Neural progenitor cell (in vitro differentiated cells): ENCODE data around the gene OR2T1. TPM values are rescaled to one million over a fixed set of nuclear protein-coding genes. Genes with fewer than 3 reads are reported as not detected.

Experiments used
- DNase-seq: peaks from one replicate; pipeline ENCODE4 v3.0.0-alpha.2; 2016; ENCODE audit warnings: low spot score
- H2AFZ ChIP-seq: fragments of 200-600 bp; sonication (generic); replicated peaks from 2 replicates; pipeline ENCODE4 v1.6.1; 2016; ENCODE audit warnings: antibody characterized with exemption
- H3F3A ChIP-seq: fragments of 200-600 bp; sonication (generic); 2 replicates; pipeline ENCODE4 v1.6.1; 2016; ENCODE audit warnings: antibody characterized with exemption, low read depth
- H3K27ac ChIP-seq: fragments of 200-600 bp; sonication (generic); 2 replicates; pipeline ENCODE4 v1.5.1; 2016; ENCODE audit warnings: mild to moderate bottlenecking
- H3K27me3 ChIP-seq: fragments of 200-600 bp; sonication (generic); 2 replicates; pipeline ENCODE4 v1.6.1; 2016; ENCODE audit warnings: mild to moderate bottlenecking, moderate library complexity
- H3K36me3 ChIP-seq: fragments of 200-600 bp; sonication (generic); 2 replicates; pipeline ENCODE4 v1.5.1; 2016
- H3K4me1 ChIP-seq: fragments of 200-600 bp; sonication (generic); 2 replicates; pipeline ENCODE4 v1.6.1; 2016; ENCODE audit warnings: mixed run types
- H3K4me2 ChIP-seq: fragments of 200-600 bp; sonication (generic); 2 replicates; pipeline ENCODE4 v1.6.1; 2016
- H3K4me3 ChIP-seq: fragments of 200-600 bp; sonication (generic); 2 replicates; pipeline ENCODE4 v1.5.1; 2016
- H3K79me2 ChIP-seq: fragments of 200-600 bp; sonication (generic); 2 replicates; pipeline ENCODE4 v1.6.1; 2016; ENCODE audit warnings: low read depth
- H3K9ac ChIP-seq: fragments of 200-600 bp; sonication (generic); 2 replicates; pipeline ENCODE4 v1.6.1; 2016
- H3K9me3 ChIP-seq: fragments of 200-600 bp; sonication (generic); 2 replicates; pipeline ENCODE4 v1.5.1; 2016; ENCODE audit warnings: low read depth
- H4K20me1 ChIP-seq: fragments of 200-600 bp; sonication (generic); 2 replicates; pipeline ENCODE4 v1.6.1; 2016; ENCODE audit warnings: low read depth
- H3K27ac Mint-ChIP-seq: 3 replicates; pipeline ENCODE4 v1.8.0; 2021; ENCODE audit warnings: mixed read lengths
- H3K27me3 Mint-ChIP-seq: 2 replicates; pipeline ENCODE4 v1.8.0; 2022; ENCODE audit warnings: low read depth, mild to moderate bottlenecking, inconsistent platforms, moderate library complexity, mixed read lengths; ENCODE audit not compliant: insufficient read depth
- H3K36me3 Mint-ChIP-seq: 3 replicates; pipeline ENCODE4 v1.8.0; 2021; ENCODE audit warnings: mixed read lengths
- H3K4me1 Mint-ChIP-seq: 3 replicates; pipeline ENCODE4 v1.8.0; 2021; ENCODE audit warnings: mixed read lengths
- H3K4me3 Mint-ChIP-seq: 3 replicates; pipeline ENCODE4 v1.8.0; 2021; ENCODE audit warnings: mild to moderate bottlenecking, moderate library complexity, mixed read lengths
- H3K9me3 Mint-ChIP-seq: 3 replicates; pipeline ENCODE4 v1.8.0; 2020; ENCODE audit warnings: mixed read lengths
- EZH2 ChIP-seq: fragments of 200-600 bp; sonication (generic); IDR thresholded peaks from 2 replicates; pipeline ENCODE4 v1.6.1; 2017; ENCODE audit warnings: antibody characterized with exemption, mild to moderate bottlenecking, moderate library complexity
- EZH2phosphoT487 ChIP-seq: fragments of 200-600 bp; sonication (generic); IDR thresholded peaks from 2 replicates; pipeline ENCODE4 v1.6.1; 2017; ENCODE audit warnings: antibody characterized with exemption
- total RNA-seq: library from RNA; depleted of rRNA; stranded (reverse); fragments of >200 nt; gene quantifications from 2 replicates; pipeline ENCODE4 v1.2.3, GENCODE V29; 2015; ENCODE audit warnings: low replicate concordance
- TF ChIP-seq, protein P1 (sequence below): fragments of 200-600 bp; sonication (generic); IDR thresholded peaks from 2 replicates; pipeline ENCODE4 v1.5.1; 2017; ENCODE audit warnings: antibody characterized with exemption, mild to moderate bottlenecking

The OR2T1 gene
- total RNA-seq, 1 donor from 2014 or later, result not detected

DNA sequence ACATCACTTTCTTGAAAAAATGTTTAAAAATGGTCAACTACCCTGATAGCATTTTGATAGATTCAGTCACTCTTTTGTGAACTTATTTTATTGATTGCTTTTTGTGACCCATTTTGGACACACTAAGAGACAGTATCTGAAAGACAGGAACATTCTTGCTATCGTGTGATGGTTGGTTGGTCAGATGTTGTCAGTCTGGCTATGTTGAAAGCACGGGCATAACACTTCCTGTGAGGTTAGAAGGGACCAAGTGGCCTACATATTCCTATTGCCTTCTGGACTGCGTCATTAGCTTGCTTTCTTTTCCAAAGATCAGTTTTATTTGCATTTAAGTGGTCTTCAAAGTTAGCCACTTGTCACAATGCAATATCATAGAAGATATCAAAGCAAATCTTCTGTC lies 25.9 kb upstream of the OR2T1 start:
- H3K27me3 Mint-ChIP-seq, result no peaks in the 10 kb centered on the region
- no peak overlapping the region for H3K27ac Mint-ChIP-seq
- no peaks in the 10 kb centered on the region for H3K27me3 ChIP-seq
- H3K9me3 ChIP-seq, result peaks cover 33% of the 10 kb centered on the region
- H3K4me1 ChIP-seq, result no peaks in the 10 kb centered on the region
- H3K4me3 Mint-ChIP-seq, result no peak overlapping the region
- H2AFZ ChIP-seq, result no peak overlapping the region
- H3K4me3 ChIP-seq, result no peak overlapping the region
- H3K36me3 Mint-ChIP-seq, result no peaks in the 10 kb centered on the region
- no peaks in the 10 kb centered on the region for H4K20me1 ChIP-seq
- no peak overlapping the region for H3K4me2 ChIP-seq
- H3F3A ChIP-seq, result no peaks in the 10 kb centered on the region
- H3K9me3 Mint-ChIP-seq, result peaks cover 26% of the 10 kb centered on the region
- no peak for DNase-seq
- H3K27ac ChIP-seq, result no peak overlapping the region
- H3K4me1 Mint-ChIP-seq, result no peaks in the 10 kb centered on the region
- TF ChIP-seq EZH2phosphoT487, result no peak
- no peaks in the 10 kb centered on the region for H3K36me3 ChIP-seq
- no peaks in the 10 kb centered on the region for H3K79me2 ChIP-seq
- H3K9ac ChIP-seq, result no peak overlapping the region

DNA sequence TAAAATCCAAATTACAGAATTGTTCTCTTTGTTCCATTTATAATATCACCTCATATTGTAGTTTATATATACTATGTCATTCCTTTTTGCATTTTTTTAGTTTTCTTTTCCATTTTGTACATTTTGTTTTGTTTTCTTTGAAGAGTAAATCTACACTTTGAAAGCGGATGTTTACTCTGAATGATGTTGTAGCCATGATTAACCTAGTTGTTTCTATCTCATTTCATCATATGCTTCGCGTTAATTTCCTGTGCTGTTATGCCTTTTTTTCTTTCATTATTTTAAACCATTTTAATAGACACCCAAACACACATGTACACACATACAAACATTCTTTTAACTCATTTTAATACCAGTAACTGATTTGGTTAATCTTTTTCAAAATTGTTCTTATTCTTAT lies 22.0 kb upstream of the OR2T1 start:
- Mint-ChIP-seq H3K4me1 (no peaks in the 10 kb centered on the region), H3K27ac (no peak overlapping the region), H3K36me3 (no peaks in the 10 kb centered on the region), H3K4me3 (no peak overlapping the region), H3K9me3 (peaks cover 7% of the 10 kb centered on the region), H3K27me3 (no peaks in the 10 kb centered on the region)
- Histone ChIP-seq H3K36me3 (no peaks in the 10 kb centered on the region), H3K27ac (no peak overlapping the region), H3K4me2 (no peak overlapping the region), H3K4me3 (no peak overlapping the region), H3K9me3 (peaks cover 35% of the 10 kb centered on the region), H3K27me3 (no peaks in the 10 kb centered on the region), H3K9ac (no peak overlapping the region), H3K4me1 (no peaks in the 10 kb centered on the region), H3K79me2 (no peaks in the 10 kb centered on the region), H3F3A (no peaks in the 10 kb centered on the region), H2AFZ (no peak overlapping the region), H4K20me1 (no peaks in the 10 kb centered on the region)
- no peak for DNase-seq
- TF ChIP-seq, protein P1, sequence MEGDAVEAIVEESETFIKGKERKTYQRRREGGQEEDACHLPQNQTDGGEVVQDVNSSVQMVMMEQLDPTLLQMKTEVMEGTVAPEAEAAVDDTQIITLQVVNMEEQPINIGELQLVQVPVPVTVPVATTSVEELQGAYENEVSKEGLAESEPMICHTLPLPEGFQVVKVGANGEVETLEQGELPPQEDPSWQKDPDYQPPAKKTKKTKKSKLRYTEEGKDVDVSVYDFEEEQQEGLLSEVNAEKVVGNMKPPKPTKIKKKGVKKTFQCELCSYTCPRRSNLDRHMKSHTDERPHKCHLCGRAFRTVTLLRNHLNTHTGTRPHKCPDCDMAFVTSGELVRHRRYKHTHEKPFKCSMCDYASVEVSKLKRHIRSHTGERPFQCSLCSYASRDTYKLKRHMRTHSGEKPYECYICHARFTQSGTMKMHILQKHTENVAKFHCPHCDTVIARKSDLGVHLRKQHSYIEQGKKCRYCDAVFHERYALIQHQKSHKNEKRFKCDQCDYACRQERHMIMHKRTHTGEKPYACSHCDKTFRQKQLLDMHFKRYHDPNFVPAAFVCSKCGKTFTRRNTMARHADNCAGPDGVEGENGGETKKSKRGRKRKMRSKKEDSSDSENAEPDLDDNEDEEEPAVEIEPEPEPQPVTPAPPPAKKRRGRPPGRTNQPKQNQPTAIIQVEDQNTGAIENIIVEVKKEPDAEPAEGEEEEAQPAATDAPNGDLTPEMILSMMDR, result no peak
- TF ChIP-seq EZH2phosphoT487 (no peak), EZH2 (no peak)

DNA sequence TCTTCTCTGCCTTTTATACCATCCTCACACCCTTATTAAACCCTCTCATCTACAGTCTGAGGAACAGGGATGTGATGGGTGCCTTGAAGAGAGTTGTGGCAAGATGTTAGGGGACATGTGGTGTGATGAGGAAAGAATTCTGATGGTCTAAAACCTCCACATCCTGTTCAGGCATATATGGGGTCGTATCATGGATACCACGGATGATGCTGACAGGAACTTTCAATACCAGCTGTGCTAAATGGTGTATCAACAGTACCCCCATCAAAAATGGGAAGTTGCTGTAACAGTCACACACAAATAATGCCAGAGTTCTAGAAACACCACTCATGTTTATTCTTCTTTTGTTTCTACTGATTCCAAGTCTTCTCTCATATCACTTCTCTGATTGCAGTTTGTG lies 14.4 kb upstream of the OR2T1 start:
- Histone ChIP-seq H3K27me3 (no peaks in the 10 kb centered on the region), H3K79me2 (no peaks in the 10 kb centered on the region), H3K4me2 (no peak overlapping the region), H3K27ac (no peak overlapping the region), H4K20me1 (no peaks in the 10 kb centered on the region), H2AFZ (no peak overlapping the region), H3K9ac (no peak overlapping the region), H3K36me3 (no peaks in the 10 kb centered on the region), H3K9me3 (peaks cover 29% of the 10 kb centered on the region), H3K4me3 (no peak overlapping the region), H3F3A (no peaks in the 10 kb centered on the region), H3K4me1 (no peaks in the 10 kb centered on the region)
- Mint-ChIP-seq H3K4me3 (no peak overlapping the region), H3K27ac (no peak overlapping the region), H3K36me3 (no peaks in the 10 kb centered on the region), H3K9me3 (peaks cover 46% of the 10 kb centered on the region), H3K27me3 (peaks cover 2% of the 10 kb centered on the region), H3K4me1 (no peaks in the 10 kb centered on the region)
- TF ChIP-seq, protein P1, result no peak
- TF ChIP-seq EZH2 (no peak), EZH2phosphoT487 (no peak)
- DNase-seq, result no peak

DNA sequence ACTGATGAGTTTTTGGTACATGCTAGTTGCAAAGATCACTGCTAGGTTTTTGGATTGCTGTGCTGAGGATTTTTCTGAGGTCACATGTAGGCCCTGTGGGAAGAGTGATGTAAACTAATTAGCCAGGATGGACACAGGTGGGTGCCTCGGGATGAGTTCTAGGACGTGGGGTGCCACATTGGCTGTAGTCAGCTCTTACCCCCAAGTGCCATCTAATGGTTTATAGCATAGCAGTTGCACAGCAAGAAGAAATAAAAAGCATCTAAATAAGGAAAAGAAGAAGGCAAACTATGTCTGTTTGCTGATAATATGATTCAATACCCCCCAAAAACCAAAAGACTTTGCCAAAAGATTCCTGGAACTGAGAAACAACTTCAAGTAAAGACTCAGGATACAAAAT lies 9.8 kb upstream of the OR2T1 start:
- no peaks in the 10 kb centered on the region for H3K4me1 ChIP-seq
- no peaks in the 10 kb centered on the region for H4K20me1 ChIP-seq

More for the DNA sequence above, 9.8 kb upstream of the OR2T1 start:
- no peak overlapping the region for H2AFZ ChIP-seq
- H3K79me2 ChIP-seq, result no peaks in the 10 kb centered on the region
- no peaks in the 10 kb centered on the region for H3K36me3 Mint-ChIP-seq
- no peaks in the 10 kb centered on the region for H3F3A ChIP-seq
- H3K4me2 ChIP-seq, result no peak overlapping the region
- no peak overlapping the region for H3K9ac ChIP-seq
- H3K27me3 ChIP-seq, result no peaks in the 10 kb centered on the region
- no peak overlapping the region for H3K4me3 Mint-ChIP-seq
- no peak for DNase-seq
- H3K9me3 Mint-ChIP-seq, result peaks cover 55% of the 10 kb centered on the region
- TF ChIP-seq EZH2 (no peak), EZH2phosphoT487 (no peak)
- TF ChIP-seq, protein P1, result no peak
- H3K27ac ChIP-seq, result no peak overlapping the region
- H3K4me1 Mint-ChIP-seq, result no peaks in the 10 kb centered on the region
- no peaks in the 10 kb centered on the region for H3K36me3 ChIP-seq
- no peak overlapping the region for H3K4me3 ChIP-seq
- no peak overlapping the region for H3K27ac Mint-ChIP-seq
- no peaks in the 10 kb centered on the region for H3K27me3 Mint-ChIP-seq
- peaks cover 23% of the 10 kb centered on the region for H3K9me3 ChIP-seq
